22Rv1 (cell line): ENCODE measurements around the gene ZBTB37.

ENCODE experiments used
- ZFX ChIP-seq: fragments of 450-650 bp; IDR thresholded peaks from 2 replicates; pipeline ENCODE4 v1.6.1; 2017; ENCODE audit warnings: antibody characterized with exemption, borderline replicate concordance
- TF ChIP-seq, protein P1 (sequence below): fragments of 450-650 bp; IDR thresholded peaks from 2 replicates; pipeline ENCODE4 v1.5.1; 2017; ENCODE audit warnings: mild to moderate bottlenecking

DNA sequence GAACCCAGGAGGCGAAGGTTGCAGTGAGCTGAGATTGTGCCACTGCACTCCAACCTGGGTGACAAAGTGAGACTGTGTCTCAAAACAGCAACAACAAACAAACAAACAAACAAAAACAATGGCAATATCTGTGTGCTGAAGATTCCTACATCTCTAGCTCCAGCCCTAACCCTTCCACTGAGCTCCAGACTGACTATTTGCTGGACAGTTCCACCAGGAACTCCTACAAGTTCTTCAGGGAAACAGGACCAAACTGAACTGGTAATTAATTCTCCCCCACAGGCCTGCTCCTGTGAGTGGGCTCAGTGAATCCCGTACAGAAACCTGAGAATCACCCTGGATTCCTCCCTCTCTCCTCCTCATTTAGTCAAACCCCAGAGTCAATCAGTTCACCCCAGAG lies 47.4 kb downstream of the ZBTB37 start:
- TF ChIP-seq, protein P1, sequence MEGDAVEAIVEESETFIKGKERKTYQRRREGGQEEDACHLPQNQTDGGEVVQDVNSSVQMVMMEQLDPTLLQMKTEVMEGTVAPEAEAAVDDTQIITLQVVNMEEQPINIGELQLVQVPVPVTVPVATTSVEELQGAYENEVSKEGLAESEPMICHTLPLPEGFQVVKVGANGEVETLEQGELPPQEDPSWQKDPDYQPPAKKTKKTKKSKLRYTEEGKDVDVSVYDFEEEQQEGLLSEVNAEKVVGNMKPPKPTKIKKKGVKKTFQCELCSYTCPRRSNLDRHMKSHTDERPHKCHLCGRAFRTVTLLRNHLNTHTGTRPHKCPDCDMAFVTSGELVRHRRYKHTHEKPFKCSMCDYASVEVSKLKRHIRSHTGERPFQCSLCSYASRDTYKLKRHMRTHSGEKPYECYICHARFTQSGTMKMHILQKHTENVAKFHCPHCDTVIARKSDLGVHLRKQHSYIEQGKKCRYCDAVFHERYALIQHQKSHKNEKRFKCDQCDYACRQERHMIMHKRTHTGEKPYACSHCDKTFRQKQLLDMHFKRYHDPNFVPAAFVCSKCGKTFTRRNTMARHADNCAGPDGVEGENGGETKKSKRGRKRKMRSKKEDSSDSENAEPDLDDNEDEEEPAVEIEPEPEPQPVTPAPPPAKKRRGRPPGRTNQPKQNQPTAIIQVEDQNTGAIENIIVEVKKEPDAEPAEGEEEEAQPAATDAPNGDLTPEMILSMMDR: no peak
- no peak for TF ChIP-seq ZFX
